GM23338 (cell line): ENCODE measurements around the gene GTF3C1.

Source experiments
- CREB1 ChIP-seq: fragments of 250-450 bp; sonication (Bioruptor Pico); IDR thresholded peaks from 2 replicates; pipeline ENCODE4 v1.5.0; 2020; ENCODE audit warnings: low read depth, mild to moderate bottlenecking, moderate library complexity
- CTCF ChIP-seq, 2 experiments: fragments of 200-600 bp in 1 of 2; sonication (generic) in 1 of 2; conservative IDR thresholded peaks; 2 replicates each; pipeline versions ENCODE4 v1.5.1 to v1.6.1; 2016 to 2017; ENCODE audit warnings: antibody characterized with exemption in 2 of 2, low read depth in 2 of 2, mild to moderate bottlenecking in 2 of 2, moderate library complexity in 1 of 2
- ETS1 ChIP-seq: IDR thresholded peaks from 2 replicates; pipeline ENCODE4 v1.6.1; 2016; ENCODE audit warnings: antibody characterized with exemption
- EZH2 ChIP-seq: fragments of 200-600 bp; sonication (generic); IDR thresholded peaks from one replicate; pipeline ENCODE4 v1.8.0; 2017; ENCODE audit warnings: antibody characterized with exemption, mild to moderate bottlenecking, low read depth; ENCODE audit not compliant: unreplicated experiment
- EZH2phosphoT487 ChIP-seq: fragments of 200-600 bp; sonication (generic); IDR thresholded peaks from one replicate; pipeline ENCODE4 v1.8.1; 2018; ENCODE audit warnings: antibody characterized with exemption; ENCODE audit not compliant: unreplicated experiment
- JUNB ChIP-seq: IDR thresholded peaks from one replicate; pipeline ENCODE4 v1.6.1; 2016; ENCODE audit warnings: antibody characterized with exemption; ENCODE audit not compliant: unreplicated experiment
- NANOG ChIP-seq: IDR thresholded peaks from 2 replicates; pipeline ENCODE4 v1.6.1; 2016; ENCODE audit warnings: antibody characterized with exemption, borderline replicate concordance
- POLR2AphosphoS5 ChIP-seq: IDR thresholded peaks from 2 replicates; pipeline ENCODE4 v1.6.1; 2016; ENCODE audit warnings: antibody characterized with exemption, low read depth
- REST ChIP-seq: IDR thresholded peaks from one replicate; pipeline ENCODE4 v1.6.1; 2018; ENCODE audit warnings: antibody characterized with exemption; ENCODE audit not compliant: unreplicated experiment
- STAT1 ChIP-seq: IDR thresholded peaks from one replicate; pipeline ENCODE4 v1.6.1; 2016; ENCODE audit warnings: antibody characterized with exemption; ENCODE audit not compliant: unreplicated experiment

GRCh38 chr16:27515874-27516353, 33.8 kb downstream of the GTF3C1 start:
- TF ChIP-seq CTCF (conservative IDR thresholded peaks at IDR 0.05; ENCODE audit: low read depth in 2 of 2): peak; percentile 62 to 69
- TF ChIP-seq POLR2AphosphoS5: no peak
- TF ChIP-seq EZH2: no peak
- no peak for TF ChIP-seq EZH2phosphoT487
- no peak for TF ChIP-seq STAT1
- no peak for TF ChIP-seq ETS1
- no peak for TF ChIP-seq NANOG
- TF ChIP-seq CREB1: no peak
- no peak for TF ChIP-seq REST
- no peak for TF ChIP-seq JUNB
